Activated T-cell treated with anti-CD3 and anti-CD28 coated beads, Interleukin-2, amount 50 U/mL, for 1 hour (primary cell): ENCODE data around the gene MCC.

ENCODE experiments used
- DNase-seq: peaks from one replicate; pipeline ENCODE4 v3.0.0-alpha.2; 2020

The MCC gene

GRCh38 chr5:113487781-113488644 lies at the start of gene MCC:
Gene MCC, minus strand, starts transcription at chr5:113488453.
- DNase-seq = peak; percentile 50

DNA sequence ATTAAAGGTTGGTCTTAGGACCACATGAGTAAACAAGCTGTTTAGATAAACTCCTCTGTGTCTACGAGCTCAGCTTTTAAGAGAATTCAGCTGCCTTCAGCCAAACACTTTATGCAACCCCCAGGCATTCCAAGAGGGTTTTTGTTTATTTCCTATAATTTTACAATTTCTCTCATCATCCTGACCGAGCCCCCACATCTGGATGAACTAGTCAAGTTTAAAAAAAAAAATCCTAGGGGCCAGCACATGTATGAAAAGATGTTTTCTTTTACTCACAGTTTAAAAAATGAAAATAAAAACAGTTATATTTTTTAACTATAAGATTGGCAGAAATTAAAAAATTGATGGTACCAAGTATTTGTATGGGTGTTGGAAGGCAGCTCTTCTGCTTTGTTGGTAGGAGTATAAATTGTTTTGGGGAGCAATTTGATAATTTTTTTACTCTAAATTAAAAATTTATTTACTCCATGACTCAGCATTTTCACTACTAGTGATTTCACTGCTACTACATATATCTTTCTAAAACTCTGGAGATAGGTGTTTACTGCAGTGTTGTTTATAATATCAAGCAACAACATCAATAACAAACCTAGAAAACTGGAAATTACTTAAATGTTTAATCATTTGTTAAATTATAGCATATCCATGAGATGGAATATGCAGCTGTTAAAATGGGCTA lies 43.4 kb upstream of the MCC start:
- no peak for DNase-seq

DNA sequence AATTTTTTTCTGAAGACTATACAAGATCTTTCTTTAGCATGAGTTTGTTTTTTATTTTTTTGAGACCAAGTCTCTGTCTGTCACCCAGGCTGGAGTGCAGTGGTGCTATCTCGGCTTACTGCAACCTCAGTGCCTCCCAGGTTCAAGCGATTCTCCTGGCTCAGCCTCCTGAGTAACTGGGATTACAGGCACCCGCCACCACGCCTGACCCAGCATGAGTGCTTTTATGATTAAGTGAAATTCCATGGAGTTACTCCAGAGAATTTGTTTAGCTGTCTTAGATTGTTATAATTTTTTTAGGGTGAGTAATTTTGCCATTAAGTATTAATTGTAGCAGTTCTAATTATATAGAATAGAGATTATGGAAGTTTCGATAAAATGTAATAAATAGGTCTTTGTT lies 39.5 kb upstream of the MCC start:
- no peak for DNase-seq

GRCh38 chr5:113526421-113526820 lies 38.2 kb upstream of the MCC start:
- no peak for DNase-seq

GRCh38 chr5:113524927-113525326 lies 36.7 kb upstream of the MCC start:
- no peak for DNase-seq

- no peak for DNase-seq
Observed at GRCh38 chr5:113523168-113523567, 34.9 kb upstream of the MCC start.

DNA sequence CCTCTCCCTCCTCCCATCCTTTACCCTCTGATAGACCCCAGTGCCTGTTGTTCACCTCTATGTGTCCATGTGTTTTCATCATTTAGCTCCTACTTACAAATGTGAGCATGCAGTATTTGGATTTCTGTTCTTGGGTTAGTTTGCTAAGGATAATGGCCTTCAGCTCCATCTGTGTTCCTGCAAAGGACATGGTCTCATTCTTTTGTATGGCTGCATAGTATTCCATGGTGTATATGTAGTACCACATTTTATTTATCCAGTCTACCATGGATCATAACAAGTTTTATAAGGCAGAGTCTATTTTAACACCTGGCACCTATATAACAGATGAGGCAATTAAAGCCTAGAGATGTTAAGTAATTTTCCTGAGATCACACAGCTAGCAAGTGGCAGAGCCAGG lies 32.6 kb upstream of the MCC start:
- DNase-seq = no peak

DNA sequence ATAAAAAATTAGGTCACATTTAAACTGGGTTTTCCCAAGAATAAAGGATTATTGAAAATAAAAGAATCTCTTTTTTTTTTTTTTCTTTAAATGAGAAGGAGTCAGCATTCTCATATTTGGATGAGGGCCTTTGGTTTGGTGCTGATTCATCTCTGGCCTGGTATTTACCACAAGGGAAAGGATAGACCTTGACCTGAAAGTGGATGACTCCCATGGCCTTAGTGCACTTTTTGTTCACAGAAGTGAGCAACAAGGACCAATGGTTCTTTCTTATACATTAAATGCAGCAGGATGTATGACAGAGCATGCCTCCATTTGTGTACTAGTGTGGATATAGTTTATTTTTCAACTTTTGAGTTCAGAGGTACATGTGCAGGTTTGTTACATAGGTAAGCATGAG lies 32.2 kb upstream of the MCC start:
- no peak for DNase-seq

GRCh38 chr5:113519412-113519811 lies 31.2 kb upstream of the MCC start:
- no peak for DNase-seq

DNA sequence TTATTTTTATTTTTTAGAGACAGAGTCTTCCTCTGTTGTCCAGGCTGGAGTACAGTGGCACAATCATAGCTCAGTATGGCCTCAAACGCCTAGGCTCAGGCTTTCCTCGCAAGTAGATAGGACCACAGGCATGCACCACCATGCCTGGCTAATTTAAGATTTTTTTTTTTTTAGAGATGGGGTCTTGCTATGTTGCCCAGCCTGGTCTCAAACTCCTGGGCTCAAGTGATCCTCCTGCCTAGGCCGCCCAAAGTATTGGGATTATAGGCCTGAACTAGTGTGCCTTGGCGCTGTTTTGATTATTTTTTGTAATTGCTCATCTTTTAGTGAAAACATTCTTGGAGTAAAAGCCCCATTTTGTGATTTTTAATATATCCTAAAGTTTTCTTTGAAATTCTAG lies 30.6 kb upstream of the MCC start:
- DNase-seq = no peak

DNA sequence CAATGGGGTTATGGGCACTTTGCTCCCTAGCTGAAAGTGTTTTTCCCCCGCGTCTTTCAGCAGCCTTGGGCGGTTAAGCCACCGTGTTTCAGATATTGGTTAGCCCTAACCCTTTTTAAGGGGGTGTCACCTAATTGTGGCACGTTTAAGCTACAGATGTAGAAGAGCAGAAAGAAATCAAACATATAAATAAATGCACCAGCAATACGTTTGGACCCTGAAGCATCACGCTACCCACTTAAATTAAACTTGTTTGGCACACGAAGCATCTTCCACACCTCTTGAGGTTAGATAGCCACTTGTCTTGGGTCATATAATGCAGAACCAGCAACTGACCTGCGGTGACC lies 26.0 kb upstream of the MCC start:
- no peak for DNase-seq

DNA sequence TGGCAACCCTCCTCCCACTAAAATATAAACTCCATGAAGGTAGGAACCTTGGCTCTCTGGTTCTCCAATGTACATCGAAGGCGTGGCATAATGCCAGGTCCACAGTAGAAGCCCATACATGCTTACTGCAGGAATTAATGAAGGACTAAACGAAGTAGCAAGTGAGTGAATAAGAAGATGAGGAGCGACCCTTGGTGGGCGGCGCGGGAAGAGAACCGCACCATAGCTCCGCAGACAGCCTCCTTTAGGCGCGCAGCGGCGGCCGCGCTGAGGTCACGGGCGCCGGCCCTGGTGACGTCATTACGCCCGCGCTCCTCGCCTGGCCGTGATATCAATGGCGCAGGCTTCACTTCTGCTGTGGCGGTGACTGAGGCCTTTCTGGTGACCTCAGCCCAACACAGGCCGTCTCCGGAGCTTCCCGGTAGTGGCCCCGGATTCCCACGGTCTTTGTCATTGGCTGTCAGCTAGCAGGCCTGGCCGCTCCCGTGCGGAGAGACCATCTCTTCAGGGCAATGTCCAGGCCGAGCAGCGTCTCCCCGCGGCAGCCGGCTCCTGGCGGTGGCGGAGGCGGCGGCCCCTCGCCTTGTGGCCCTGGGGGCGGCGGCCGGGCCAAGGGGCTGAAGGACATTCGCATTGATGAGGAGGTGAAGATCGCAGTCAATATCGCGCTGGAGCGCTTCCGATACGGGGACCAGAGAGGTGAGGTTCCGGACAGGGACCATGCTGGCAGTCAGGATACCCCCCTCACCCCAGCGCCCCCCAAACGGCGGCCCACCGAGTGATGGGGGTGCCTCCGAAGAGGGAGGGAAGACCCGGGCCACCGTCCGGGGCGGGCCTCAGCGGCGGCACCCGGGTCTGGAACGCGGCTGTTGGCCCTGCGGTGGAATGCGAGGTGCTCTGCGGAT lies 25.4 kb upstream of the MCC start, which contains the start of gene YTHDC2:
Gene YTHDC2 (plus strand): TSS at position 311 of the 905 bp plus-strand sequence. CDS start 202 bp downstream, at position 513.
- DNase-seq = peak; percentile 91

DNA sequence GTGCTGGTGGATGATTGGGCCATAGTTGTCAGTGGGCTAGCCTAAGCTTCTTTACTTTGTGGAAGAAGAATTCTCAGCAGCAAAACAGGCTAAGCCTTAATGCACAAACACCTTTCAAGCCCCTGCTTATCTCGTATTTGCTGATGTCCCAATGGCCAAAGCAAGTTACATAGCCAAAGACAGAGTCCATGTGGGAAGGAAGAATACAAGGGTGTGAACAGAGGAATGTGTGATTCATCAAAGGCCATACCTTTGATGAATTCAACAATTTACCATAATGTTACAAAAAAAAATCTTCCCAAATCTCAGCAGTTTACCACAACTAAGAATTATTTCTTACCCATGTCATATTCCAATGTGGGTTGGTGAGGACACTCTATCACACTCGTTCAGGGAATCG lies 24.1 kb upstream of the MCC start:
- DNase-seq = no peak

DNA sequence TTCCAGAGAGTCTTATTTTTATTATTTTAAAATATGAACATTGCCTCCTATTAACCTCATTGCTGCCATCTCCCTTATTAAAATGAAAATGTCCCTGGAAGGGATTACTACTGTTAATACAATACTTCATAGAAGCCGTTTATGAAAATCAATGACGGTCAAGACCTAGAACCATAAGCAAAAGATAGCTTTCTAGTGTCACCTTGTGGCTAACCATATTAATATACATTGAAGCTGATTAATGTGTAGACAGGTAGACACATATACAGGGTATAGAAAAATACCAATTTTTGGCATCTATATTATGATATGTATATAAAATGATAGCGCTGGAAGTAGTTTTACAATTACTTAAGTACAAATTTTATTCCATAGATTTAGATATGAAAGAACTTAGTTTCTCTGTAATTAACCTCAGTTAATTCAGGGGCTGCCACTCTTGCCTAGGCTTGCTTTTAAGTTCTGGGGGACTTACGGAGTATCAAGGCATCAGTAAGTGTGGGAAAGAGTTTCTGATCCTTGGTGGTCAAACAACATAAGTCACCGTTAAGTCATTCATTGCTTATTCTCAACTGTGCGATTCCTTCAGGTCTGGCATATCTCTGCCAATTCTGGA lies 22.7 kb upstream of the MCC start:
- DNase-seq = no peak

- DNase-seq = no peak
Observed at GRCh38 chr5:113508756-113509155, 20.5 kb upstream of the MCC start.

GRCh38 chr5:113507601-113508000 lies 19.3 kb upstream of the MCC start:
- DNase-seq = no peak

DNA sequence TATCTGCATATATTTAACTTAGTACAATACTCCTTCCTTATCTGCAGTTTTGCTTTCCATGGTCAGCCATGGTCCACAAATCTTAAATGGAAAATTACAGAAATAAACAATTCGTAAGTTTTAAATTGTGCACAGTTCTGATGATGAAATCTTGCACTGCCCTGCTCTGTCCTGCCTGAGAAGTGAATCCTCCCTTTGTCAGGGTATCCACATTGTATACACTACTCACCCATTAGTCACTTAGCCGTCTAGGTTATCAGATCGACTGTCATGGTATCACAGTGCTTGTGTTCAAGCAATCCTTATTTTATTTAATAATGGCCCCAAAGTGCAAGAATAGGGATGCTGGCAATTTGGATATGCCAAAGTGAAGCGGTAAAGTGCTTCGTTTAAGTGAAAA lies 16.9 kb upstream of the MCC start:
- DNase-seq = no peak

DNA sequence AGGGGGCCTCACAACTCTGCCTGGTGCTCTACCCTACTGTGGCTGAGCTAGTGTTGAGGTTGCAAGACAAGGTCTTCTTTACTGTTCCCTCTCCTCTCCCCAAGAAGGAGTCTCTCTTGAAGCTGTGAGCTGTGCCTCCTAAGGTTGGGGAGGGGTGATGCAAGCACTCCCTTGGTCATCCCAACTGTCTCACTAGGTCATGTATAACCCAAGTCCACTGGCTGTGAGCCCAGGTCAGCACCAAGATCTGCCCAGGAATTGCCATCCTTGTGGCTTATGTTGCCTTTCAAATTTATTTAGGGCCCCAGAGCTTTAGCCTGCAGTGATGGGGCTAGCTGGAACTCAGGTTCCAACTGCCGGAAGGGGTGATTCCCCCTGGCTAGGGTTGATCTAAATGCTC lies 14.9 kb upstream of the MCC start:
- no peak for DNase-seq

DNA sequence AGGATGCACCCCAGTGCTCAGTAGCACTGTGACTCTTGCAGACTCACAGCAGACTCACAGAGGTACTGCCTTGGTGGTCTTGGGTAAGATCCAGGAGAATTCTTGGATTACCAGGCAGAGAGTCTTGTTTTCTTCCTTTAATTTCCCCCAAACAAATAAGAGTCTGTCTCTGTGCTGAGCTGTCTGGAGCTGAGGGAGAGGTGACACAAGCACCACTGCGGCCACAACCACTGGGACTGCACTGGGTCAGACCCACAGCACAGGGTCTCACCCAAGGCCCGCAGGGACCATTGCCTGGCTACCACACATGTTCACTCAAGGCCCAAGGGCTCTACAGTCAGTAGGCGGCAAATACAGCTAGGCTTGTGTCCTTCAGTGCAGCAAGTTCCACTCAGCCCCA lies 13.8 kb upstream of the MCC start:
- DNase-seq = no peak

DNA sequence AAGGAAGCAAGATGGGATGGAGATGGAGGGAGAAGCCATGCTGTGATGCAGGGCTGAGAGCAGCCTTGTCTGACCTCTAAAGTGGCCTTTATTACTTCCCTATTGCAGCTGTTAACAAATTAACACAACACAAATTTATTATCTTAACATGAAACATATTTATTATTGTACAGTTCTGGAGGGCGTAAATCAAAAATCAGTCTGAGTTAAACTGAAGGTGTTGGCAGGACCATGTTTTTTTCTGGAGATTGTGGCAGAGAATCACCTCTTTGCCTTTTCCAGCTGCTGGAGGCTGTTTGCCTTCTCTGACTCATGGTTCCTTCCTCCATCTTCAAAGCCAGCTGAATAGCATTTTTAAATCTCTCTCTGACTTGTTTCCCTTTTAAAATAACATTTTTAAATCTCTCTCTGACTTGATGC lies 7.2 kb upstream of the MCC start:
- DNase-seq = no peak

DNA sequence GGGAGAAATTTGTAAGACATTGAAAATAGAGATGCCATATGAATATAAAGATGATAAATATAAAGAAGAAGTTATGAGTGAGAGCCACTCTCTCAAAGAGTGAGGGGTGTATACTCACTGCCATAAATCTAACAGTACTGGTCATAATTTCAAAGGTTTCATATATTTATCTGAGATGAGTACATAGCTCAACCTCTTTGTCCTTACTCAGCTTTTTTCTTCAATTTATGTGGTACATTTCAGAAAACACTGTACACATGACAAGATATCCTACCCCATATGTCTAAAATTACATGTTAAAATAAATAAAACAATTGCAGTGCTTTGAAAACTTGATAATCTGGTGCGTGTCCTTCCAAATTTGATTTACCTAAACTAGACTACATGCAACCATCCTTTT lies 5.2 kb upstream of the MCC start:
- DNase-seq = no peak

DNA sequence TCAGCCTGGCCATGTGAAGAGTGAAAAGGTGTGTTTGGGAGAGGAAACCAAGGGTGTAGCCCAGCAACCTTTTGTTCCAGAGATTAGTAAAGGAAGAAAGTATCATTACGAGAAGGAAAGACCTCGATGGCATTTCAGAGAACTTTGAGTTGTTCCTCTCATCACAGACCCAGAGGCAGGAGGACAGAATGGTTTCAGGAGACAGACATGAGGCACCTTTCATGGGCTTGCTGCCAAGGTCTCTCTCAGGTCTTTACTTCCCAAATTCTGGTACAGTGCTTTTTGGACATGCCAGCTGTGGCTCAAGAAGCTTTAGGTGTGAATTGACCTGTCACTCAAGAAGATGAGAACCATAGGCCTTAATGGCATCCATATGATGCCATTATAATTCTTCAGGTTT lies 2.8 kb upstream of the MCC start:
- no peak for DNase-seq

DNA sequence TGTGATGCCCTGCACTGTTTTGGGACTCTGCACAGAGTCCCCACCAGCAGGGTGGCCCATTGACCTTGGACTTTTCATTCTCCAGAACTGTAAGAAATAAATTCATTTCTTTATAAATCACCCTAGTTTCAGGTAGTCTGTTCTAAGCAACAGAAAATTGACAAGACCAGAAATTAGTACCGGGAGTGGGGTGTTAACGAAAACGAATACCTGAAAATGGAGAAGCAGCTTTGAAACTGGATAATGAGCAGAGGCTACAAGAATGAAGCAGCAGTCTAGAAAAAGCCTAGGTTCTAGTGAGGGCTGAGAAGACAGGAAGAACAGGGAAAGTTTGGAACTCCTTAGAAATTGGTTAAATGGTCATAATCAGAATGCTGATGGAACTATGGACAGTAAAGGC lies 2.1 kb upstream of the MCC start:
- no peak for DNase-seq
